Measurements from ENCODE around the gene KCNK16. TPM values are rescaled to one million over a fixed set of nuclear protein-coding genes. Genes with fewer than 3 reads are reported as not detected.

The KCNK16 gene
- total RNA-seq, 4 donors from 2014 or later: not detected

DNA sequence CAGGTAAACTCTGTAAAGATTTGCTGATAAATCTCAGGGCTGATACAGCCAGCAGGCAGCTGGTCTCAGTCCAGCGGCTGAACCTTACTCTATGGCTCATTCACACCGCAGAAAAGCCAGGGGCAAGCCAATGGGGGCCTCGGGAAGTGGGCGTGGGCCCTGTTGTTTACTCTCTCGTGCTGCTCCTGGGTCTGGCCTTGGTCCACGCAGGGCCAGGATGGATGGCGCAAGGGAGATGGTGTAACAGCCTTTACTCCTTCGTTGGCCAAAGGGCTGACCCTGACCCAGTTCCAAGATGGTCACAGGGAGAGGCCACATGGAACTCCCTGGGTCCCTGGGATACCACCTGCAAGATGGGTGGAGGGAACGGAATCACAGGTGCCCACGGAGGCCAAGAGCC is 24.4 kb downstream of the KCNK16 start:
- 100% methylated on average over 2 of the region's 10 CpGs; no CpG with 5 or more reads in 1 of the 2 donors for WGBS, 2 donors (ENCODE audit: low coverage in 1 of 2)
- no peak overlapping the region for H3K4me3 ChIP-seq
- peaks cover 37% of the 10 kb centered on the region for H3K27me3 ChIP-seq
- peak overlapping the region in 1 of 4 donors; percentile 62 for H3K27ac ChIP-seq
- no peak for ATAC-seq
- H3K4me1 ChIP-seq: peaks cover 0 to 18% (median 0%) of the 10 kb centered on the region in 3 donors
- H3K36me3 ChIP-seq: no peaks in the 10 kb centered on the region
- H3K9me3 ChIP-seq: no peaks in the 10 kb centered on the region
- TF ChIP-seq, protein P1, sequence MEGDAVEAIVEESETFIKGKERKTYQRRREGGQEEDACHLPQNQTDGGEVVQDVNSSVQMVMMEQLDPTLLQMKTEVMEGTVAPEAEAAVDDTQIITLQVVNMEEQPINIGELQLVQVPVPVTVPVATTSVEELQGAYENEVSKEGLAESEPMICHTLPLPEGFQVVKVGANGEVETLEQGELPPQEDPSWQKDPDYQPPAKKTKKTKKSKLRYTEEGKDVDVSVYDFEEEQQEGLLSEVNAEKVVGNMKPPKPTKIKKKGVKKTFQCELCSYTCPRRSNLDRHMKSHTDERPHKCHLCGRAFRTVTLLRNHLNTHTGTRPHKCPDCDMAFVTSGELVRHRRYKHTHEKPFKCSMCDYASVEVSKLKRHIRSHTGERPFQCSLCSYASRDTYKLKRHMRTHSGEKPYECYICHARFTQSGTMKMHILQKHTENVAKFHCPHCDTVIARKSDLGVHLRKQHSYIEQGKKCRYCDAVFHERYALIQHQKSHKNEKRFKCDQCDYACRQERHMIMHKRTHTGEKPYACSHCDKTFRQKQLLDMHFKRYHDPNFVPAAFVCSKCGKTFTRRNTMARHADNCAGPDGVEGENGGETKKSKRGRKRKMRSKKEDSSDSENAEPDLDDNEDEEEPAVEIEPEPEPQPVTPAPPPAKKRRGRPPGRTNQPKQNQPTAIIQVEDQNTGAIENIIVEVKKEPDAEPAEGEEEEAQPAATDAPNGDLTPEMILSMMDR (IDR thresholded peaks at IDR 0.05): no peak
- TF ChIP-seq EP300 (IDR thresholded peaks at IDR 0.05) (no peak), POLR2AphosphoS5 (IDR thresholded peaks at IDR 0.05) (no peak), POLR2A (IDR thresholded peaks at IDR 0.05) (no peak)

DNA sequence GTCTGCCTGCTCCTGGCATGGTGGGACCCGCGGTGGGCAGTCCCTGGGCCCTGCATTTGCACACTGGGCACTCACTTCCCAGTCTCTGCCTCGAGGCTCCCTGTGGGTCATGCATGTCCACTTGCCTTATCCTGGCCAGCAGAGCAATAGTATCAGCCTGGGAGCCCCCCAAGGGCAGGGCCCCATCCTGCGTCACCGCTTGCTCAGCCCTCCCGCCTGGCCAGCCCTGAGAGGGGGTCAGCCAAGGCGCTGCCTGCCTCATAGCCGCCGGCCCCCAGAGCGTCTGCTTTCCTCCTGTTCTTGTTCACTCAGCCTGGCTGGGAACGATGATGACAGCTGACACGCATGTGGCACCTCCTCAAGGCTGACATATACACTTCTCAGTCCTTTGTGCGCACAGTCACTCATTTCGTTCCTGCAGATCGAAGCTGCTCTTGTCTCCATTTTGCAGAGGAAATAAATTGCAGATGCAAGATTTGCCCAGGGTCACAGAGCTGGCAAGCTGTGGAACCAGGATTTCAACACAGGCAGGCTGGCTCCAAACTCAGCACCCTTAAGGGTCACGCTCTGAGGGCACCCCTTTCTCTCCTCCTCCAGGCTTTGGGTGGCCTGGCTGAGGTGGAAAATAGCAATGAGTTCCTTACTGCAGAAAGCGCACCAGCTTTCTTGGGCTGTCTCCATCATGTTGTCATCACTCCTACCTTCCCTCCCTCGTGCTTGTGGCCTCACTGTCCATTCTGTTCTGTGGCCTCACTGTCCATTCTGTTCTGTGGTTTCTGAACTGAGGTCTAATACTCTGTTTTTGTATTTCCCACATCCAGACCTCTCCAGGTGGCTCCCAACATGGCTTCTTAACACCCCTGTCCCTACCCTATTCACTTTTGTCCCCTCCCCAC is 25.5 kb downstream of the KCNK16 start:
- Histone ChIP-seq H3K27ac (peak overlapping the region in 3 of 4 donors; percentile 6 to 62 (median 17)), H3K4me3 (no peak overlapping the region), H3K27me3 (peaks cover 39% of the 10 kb centered on the region), H3K9me3 (no peaks in the 10 kb centered on the region), H3K4me1 (peaks cover 0 to 14% (median 0%) of the 10 kb centered on the region in 3 donors), H3K36me3 (no peaks in the 10 kb centered on the region)
- 55 to 57% methylated on average over 3 to 12 of the region's 18 CpGs for WGBS, 2 donors (ENCODE audit: low coverage in 1 of 2)
- ATAC-seq: peak; percentile 83
- TF ChIP-seq, protein P1 (IDR thresholded peaks at IDR 0.05): no peak
- TF ChIP-seq POLR2AphosphoS5 (IDR thresholded peaks at IDR 0.05) (no peak), EP300 (IDR thresholded peaks at IDR 0.05) (no peak), POLR2A (IDR thresholded peaks at IDR 0.05) (no peak)

DNA sequence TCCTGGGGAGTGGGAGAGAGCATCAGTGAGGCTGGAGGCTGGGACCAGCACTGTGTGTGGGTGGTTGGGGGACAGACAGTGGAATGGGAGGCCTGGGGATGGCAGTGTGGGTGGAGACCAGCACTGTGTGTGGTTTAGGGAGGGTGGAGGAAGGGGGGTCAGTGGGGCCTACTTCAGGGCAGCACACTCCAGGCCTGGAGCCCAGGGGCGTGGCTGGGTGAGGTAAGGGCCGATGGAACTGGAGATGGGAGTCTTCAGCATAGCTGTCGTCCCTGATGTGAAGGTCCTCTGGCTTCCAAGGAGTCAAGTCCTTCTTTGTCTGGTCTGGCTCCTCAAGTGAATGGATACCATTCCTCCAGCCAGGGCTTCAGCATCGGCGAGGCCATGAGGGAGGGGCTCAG is 26.9 kb downstream of the KCNK16 start:
- no peaks in the 10 kb centered on the region for H3K36me3 ChIP-seq
- no peak overlapping the region for H3K4me3 ChIP-seq
- no peaks in the 10 kb centered on the region for H3K9me3 ChIP-seq
- peak; percentile 29 for ATAC-seq
- peak overlapping the region in 1 of 4 donors; percentile 62 for H3K27ac ChIP-seq
- H3K27me3 ChIP-seq: peaks cover 28% of the 10 kb centered on the region
- WGBS, 2 donors (ENCODE audit: low coverage in 1 of 2): 50 to 58% methylated on average over 2 to 3 of the region's 5 CpGs
- peaks cover 0 to 14% (median 0%) of the 10 kb centered on the region in 3 donors for H3K4me1 ChIP-seq
- TF ChIP-seq, protein P1 (IDR thresholded peaks at IDR 0.05): no peak
- TF ChIP-seq POLR2A (IDR thresholded peaks at IDR 0.05) (no peak), EP300 (IDR thresholded peaks at IDR 0.05) (no peak), POLR2AphosphoS5 (IDR thresholded peaks at IDR 0.05) (no peak)

- 50% methylated on average over 1 of the region's 1 CpG for WGBS, 2 donors (ENCODE audit: low coverage in 1 of 2)
- TF ChIP-seq, protein P1 (IDR thresholded peaks at IDR 0.05): no peak
- TF ChIP-seq POLR2AphosphoS5 (IDR thresholded peaks at IDR 0.05) (no peak), EP300 (IDR thresholded peaks at IDR 0.05) (no peak), POLR2A (IDR thresholded peaks at IDR 0.05) (no peak)
These were observed 27.6 kb downstream of the KCNK16 start for GRCh38 chr6:39294899-39295298.

More at GRCh38 chr6:39294899-39295298, 27.6 kb downstream of the KCNK16 start:
- H3K27me3 ChIP-seq: peaks cover 21% of the 10 kb centered on the region
- peaks cover 0 to 14% (median 0%) of the 10 kb centered on the region in 3 donors for H3K4me1 ChIP-seq
- no peaks in the 10 kb centered on the region for H3K9me3 ChIP-seq
- no peaks in the 10 kb centered on the region for H3K36me3 ChIP-seq
- ATAC-seq: no peak
- H3K27ac ChIP-seq: peak overlapping the region in 1 of 4 donors; percentile 62
- no peak overlapping the region for H3K4me3 ChIP-seq

Data from gastroesophageal sphincter (tissue), 4 donors.